Right renal cortex interstitium (tissue), 3 donors: Measurements from ENCODE around the gene SHISA9. TPM values are rescaled to one million over a fixed set of nuclear protein-coding genes. Genes with fewer than 3 reads are reported as not detected.
"Not testable (repeated sequence)": the region's sequence is repeated elsewhere in the genome, so short reads cannot be mapped to it uniquely, and the experiment has no call there.

Experiments used
- DNase-seq, 3 donors: peaks; one replicate each; pipeline ENCODE4 v3.0.0-alpha.2; 2013; ENCODE audit warnings: low read depth in 3 of 3, low spot score in 2 of 3
- polyA plus RNA-seq, 3 donors: library from polyadenylated mRNA; unstranded; fragments of 120-200 nt; gene quantifications; one replicate each; pipeline ENCODE4 v1.2.1, GENCODE V29; 2013; ENCODE audit not compliant: insufficient read length in 3 of 3

Gene SHISA9
- polyA plus RNA-seq, 3 donors, result 3.5 to 5.4 (median 4.6) TPM

GRCh38 chr16:12899529-12900143 lies 1.8 kb upstream of the SHISA9 start:
- DNase-seq, result no peak

GRCh38 chr16:12900156-12900555 lies 1.2 kb upstream of the SHISA9 start:
- DNase-seq, result no peak

- DNase-seq, result no peak
Measured at GRCh38 chr16:12900599-12901203, 697 bp upstream of the SHISA9 start.

GRCh38 chr16:12901204-12901596 lies 198 bp upstream of the SHISA9 start:
- DNase-seq, result no peak

- no peak for DNase-seq
Measured at GRCh38 chr16:12902511-12903372, 1.3 kb downstream of the SHISA9 start.

GRCh38 chr16:12903407-12904328 lies 2.3 kb downstream of the SHISA9 start:
- no peak for DNase-seq

- no peak for DNase-seq
Measured at GRCh38 chr16:12904329-12904671, 2.9 kb downstream of the SHISA9 start.

GRCh38 chr16:12906271-12906670 lies 4.9 kb downstream of the SHISA9 start:
- DNase-seq, result no peak

- no peak for DNase-seq
Measured at GRCh38 chr16:12906765-12907516, 5.5 kb downstream of the SHISA9 start.

GRCh38 chr16:12907670-12908233 lies 6.4 kb downstream of the SHISA9 start:
- no peak for DNase-seq

- no peak for DNase-seq
Measured at GRCh38 chr16:12917246-12917645, 15.8 kb downstream of the SHISA9 start.

- DNase-seq, result no peak
Measured at GRCh38 chr16:12917653-12918052, 16.3 kb downstream of the SHISA9 start.

- no peak for DNase-seq
Measured at GRCh38 chr16:12920739-12921138, 19.3 kb downstream of the SHISA9 start.

GRCh38 chr16:12923640-12924039 lies 22.2 kb downstream of the SHISA9 start:
- DNase-seq, result not testable (repeated sequence)

- DNase-seq, result no peak
Measured at GRCh38 chr16:12925026-12925800, 23.8 kb downstream of the SHISA9 start.

GRCh38 chr16:12927591-12927990 lies 26.2 kb downstream of the SHISA9 start:
- no peak for DNase-seq

- no peak for DNase-seq
Measured at GRCh38 chr16:12930881-12931280, 29.5 kb downstream of the SHISA9 start.

- DNase-seq, result no peak
Measured at GRCh38 chr16:12936391-12936790, 35.0 kb downstream of the SHISA9 start.

GRCh38 chr16:12941896-12942295 lies 40.5 kb downstream of the SHISA9 start:
- no peak for DNase-seq
